Esophagus muscularis mucosa (tissue), 4 donors: ENCODE results near the gene LETM1. TPM values are rescaled to one million over a fixed set of nuclear protein-coding genes. Genes with fewer than 3 reads are reported as not detected.

Experiments
- DNase-seq: peaks from one replicate; pipeline ENCODE4 v3.0.0-alpha.2; 2017; ENCODE audit errors: extremely low spot score
- H3K27ac ChIP-seq, 4 donors: fragments of 200-600 bp; sonication (generic); replicated peaks in 1 of 4; 1 replicate in 3 of 4; 2 replicates in 1 of 4; pipeline ENCODE4 v1.5.1; 2016 to 2019; ENCODE audit warnings: mild to moderate bottlenecking in 1 of 4
- H3K27me3 ChIP-seq, 4 donors: fragments of 200-600 bp; sonication (generic); one replicate each; pipeline versions ENCODE4 v1.5.1 to v1.6.0; 2016 to 2019
- H3K36me3 ChIP-seq, 4 donors: fragments of 200-600 bp; sonication (generic); one replicate each; pipeline ENCODE4 v1.5.1; 2016 to 2019
- H3K4me1 ChIP-seq, 4 donors: fragments of 200-600 bp; sonication (generic); one replicate each; pipeline ENCODE4 v1.5.1; 2016 to 2019
- H3K4me3 ChIP-seq, 4 donors: fragments of 200-600 bp; sonication (generic); 1 replicate in 2 of 4; 2 replicates in 2 of 4; pipeline ENCODE4 v1.5.1; 2016 to 2019; ENCODE audit warnings: mild to moderate bottlenecking in 4 of 4, moderate library complexity in 1 of 4
- H3K9me3 ChIP-seq, 4 donors: fragments of 200-600 bp; sonication (generic); 1 replicate in 3 of 4; 2 replicates in 1 of 4; pipeline ENCODE4 v1.5.1; 2016 to 2019
- CTCF ChIP-seq, 3 experiments: fragments of 200-600 bp in 2 of 3; fragments of 450-650 bp in 1 of 3; sonication (generic) in 2 of 3; IDR thresholded peaks; one replicate each; pipeline ENCODE4 v1.5.1; 2017 to 2019; ENCODE audit warnings: antibody characterized with exemption in 3 of 3, mild to moderate bottlenecking in 2 of 3, moderate library complexity in 1 of 3
- EP300 ChIP-seq: sonication (generic); formaldehyde crosslinking; IDR thresholded peaks from one replicate; pipeline ENCODE4 v1.6.1; 2017; ENCODE audit warnings: antibody characterized with exemption
- POLR2A ChIP-seq: fragments of 450-650 bp; IDR thresholded peaks from one replicate; pipeline ENCODE4 v1.6.1; 2017; ENCODE audit warnings: antibody characterized with exemption, moderate library complexity, mild to moderate bottlenecking, low read depth
- POLR2AphosphoS5 ChIP-seq, 2 donors: sonication (generic); formaldehyde crosslinking; IDR thresholded peaks; one replicate each; pipeline ENCODE4 v1.6.1; 2017; ENCODE audit warnings: antibody characterized with exemption in 2 of 2
- WGBS: methylation state at CpG from one replicate; pipeline ENCODE4 v1.1.5; 2018; 5-methylcytosine and 5-hydroxymethylcytosine counted together
- intact Hi-C: fragments of 100-400 bp; cut with DNase I; formaldehyde crosslinking; loops from one replicate; pipeline ENCODE4 v1.15.1; 2023
- total RNA-seq, 4 donors: library from RNA; depleted of rRNA; stranded (reverse); fragments of >200 nt; gene quantifications; one replicate each; pipeline versions ENCODE4 v1.1.0 to v1.2.1, GENCODE V29; 2016

LETM1 gene
- total RNA-seq, 4 donors from 2014 or later = 23.7 to 34.7 (median 33.3) TPM

- intact Hi-C loops = no loop called here
These were observed 2.9 kb downstream of the LETM1 start for GRCh38 chr4:1852904-1853623.

GRCh38 chr4:1851575-1852410 lies 4.2 kb downstream of the LETM1 start:
- H3K9me3 ChIP-seq = no peaks in the 10 kb centered on the region
- DNase-seq = no peak
- intact Hi-C loops = no loop called here
- TF ChIP-seq CTCF (IDR thresholded peaks at IDR 0.05) (no peak), POLR2AphosphoS5 (IDR thresholded peaks at IDR 0.05) (no peak), EP300 (no peak)
- no peak overlapping the region for H3K27ac ChIP-seq
- H3K27me3 ChIP-seq = no peaks in the 10 kb centered on the region
- H3K36me3 ChIP-seq = peaks cover 0 to 25% (median 5%) of the 10 kb centered on the region in 4 donors
- H3K4me3 ChIP-seq = no peak overlapping the region
- WGBS = 82% methylated on average over 15 of the region's 16 CpGs
- H3K4me1 ChIP-seq = peaks cover 38 to 54% (median 44%) of the 10 kb centered on the region in 4 donors

More at GRCh38 chr4:1852904-1853623, 2.9 kb downstream of the LETM1 start:
- TF ChIP-seq POLR2AphosphoS5 (IDR thresholded peaks at IDR 0.05) = no peak
- TF ChIP-seq CTCF (IDR thresholded peaks at IDR 0.05) = no peak
- WGBS = 80% methylated on average over 9 of the region's 9 CpGs
- Histone ChIP-seq H3K36me3 (peaks cover 0 to 13% (median 2%) of the 10 kb centered on the region in 4 donors), H3K27ac (no peak overlapping the region), H3K27me3 (no peaks in the 10 kb centered on the region), H3K4me1 (peaks cover 47 to 67% (median 53%) of the 10 kb centered on the region in 4 donors), H3K9me3 (no peaks in the 10 kb centered on the region), H3K4me3 (no peak overlapping the region)
- no peak for DNase-seq

- Histone ChIP-seq H3K36me3 (peaks cover 0 to 31% (median 8%) of the 10 kb centered on the region in 4 donors), H3K9me3 (no peaks in the 10 kb centered on the region), H3K27me3 (no peaks in the 10 kb centered on the region), H3K4me1 (peaks cover 34 to 51% (median 41%) of the 10 kb centered on the region in 4 donors), H3K4me3 (no peak overlapping the region), H3K27ac (no peak overlapping the region)
- TF ChIP-seq POLR2A (no peak), EP300 (no peak), CTCF (IDR thresholded peaks at IDR 0.05) (no peak), POLR2AphosphoS5 (IDR thresholded peaks at IDR 0.05) (no peak)
- intact Hi-C loops = no loop called here
- no peak for DNase-seq
- 78% methylated on average over 11 of the region's 11 CpGs for WGBS
These were observed 4.8 kb downstream of the LETM1 start for GRCh38 chr4:1851160-1851559.

GRCh38 chr4:1850276-1850675 lies 5.7 kb downstream of the LETM1 start:
- H3K27ac ChIP-seq = no peak overlapping the region
- intact Hi-C loops = no loop called here

More at GRCh38 chr4:1850276-1850675, 5.7 kb downstream of the LETM1 start:
- Histone ChIP-seq H3K4me1 (peaks cover 32 to 47% (median 39%) of the 10 kb centered on the region in 4 donors), H3K36me3 (peaks cover 0 to 40% (median 16%) of the 10 kb centered on the region in 4 donors), H3K4me3 (no peak overlapping the region), H3K27me3 (no peaks in the 10 kb centered on the region), H3K9me3 (no peaks in the 10 kb centered on the region)
- 89% methylated on average over 10 of the region's 10 CpGs for WGBS
- TF ChIP-seq EP300 (no peak), POLR2AphosphoS5 (IDR thresholded peaks at IDR 0.05) (no peak), POLR2A (no peak), CTCF (IDR thresholded peaks at IDR 0.05) (no peak)
- no peak for DNase-seq
